PC-3 (cell line): Measurements from ENCODE around the gene UNC5B. TPM values are rescaled to one million over a fixed set of nuclear protein-coding genes. Genes with fewer than 3 reads are reported as not detected.

Source experiments
- ATAC-seq: fragments of 200-7000 bp; cut with Tn5 transposase; 2 replicates; pipeline ENCODE4 v1.9.1; 2020; ENCODE audit warnings: mild to moderate bottlenecking, moderate library complexity
- BruUV-seq: library from RNA; stranded (reverse); fragments of 400-500 nt; replicated peaks from 2 replicates; lab custom pipeline; 2021; lab: Mats Ljungman, UMichigan
- CTCF ChIA-PET: fragments of 300-600 bp; sonication (Branson Sonifier 250); formaldehyde crosslinking; loops from one replicate; lab custom pipeline; 2022; ENCODE audit warnings: antibody characterized with exemption; lab: Charles Lee
- POLR2A ChIA-PET: fragments of 300-600 bp; sonication (Branson Sonifier 250); formaldehyde crosslinking; loops from one replicate; lab custom pipeline; 2022; ENCODE audit warnings: antibody characterized with exemption; ENCODE audit not compliant: unreplicated experiment; lab: Charles Lee
- DNase-seq: peaks from one replicate; pipeline ENCODE4 v3.0.0-alpha.2; 2015
- H2AFZ ChIP-seq: fragments of 300-600 bp; sonication (generic); 2 replicates; pipeline ENCODE4 v1.6.0; 2016; ENCODE audit warnings: antibody characterized with exemption, low read length
- H3F3A ChIP-seq: fragments of 300-600 bp; sonication (generic); one replicate; pipeline ENCODE4 v1.6.0; 2017; ENCODE audit warnings: antibody characterized with exemption, low read length, control low read depth, mild to moderate bottlenecking; ENCODE audit not compliant: unreplicated experiment
- H3K27ac ChIP-seq: fragments of 300-600 bp; sonication (generic); 2 replicates; pipeline ENCODE4 v1.5.1; 2016; ENCODE audit warnings: mild to moderate bottlenecking, low read length
- H3K27me3 ChIP-seq: fragments of 300-600 bp; sonication (generic); 2 replicates; pipeline ENCODE4 v1.6.1; 2016; ENCODE audit warnings: low read length, mixed read lengths
- H3K36me3 ChIP-seq: fragments of 300-600 bp; sonication (generic); 2 replicates; pipeline ENCODE4 v1.6.1; 2016; ENCODE audit warnings: low read depth, mixed run types, low read length, mixed read lengths
- H3K4me1 ChIP-seq: fragments of 300-600 bp; sonication (generic); 2 replicates; pipeline ENCODE4 v1.5.1; 2016; ENCODE audit warnings: low read length; ENCODE audit not compliant: insufficient read depth
- H3K4me2 ChIP-seq: fragments of 300-600 bp; sonication (generic); 2 replicates; pipeline ENCODE4 v1.6.0; 2016; ENCODE audit warnings: low read length
- H3K4me3 ChIP-seq: fragments of 300-600 bp; sonication (generic); 2 replicates; pipeline ENCODE4 v1.5.1; 2016; ENCODE audit warnings: mild to moderate bottlenecking, low read length, mixed read lengths
- H3K79me2 ChIP-seq: fragments of 300-600 bp; sonication (generic); 2 replicates; pipeline ENCODE4 v1.6.1; 2017; ENCODE audit warnings: low read length, mixed read lengths
- H3K9ac ChIP-seq: fragments of 300-600 bp; sonication (generic); 2 replicates; pipeline ENCODE4 v1.6.0; 2016; ENCODE audit warnings: mild to moderate bottlenecking, low read length
- H3K9me2 ChIP-seq: fragments of 300-600 bp; sonication (generic); replicated peaks from 2 replicates; pipeline ENCODE4 v1.6.1; 2016; ENCODE audit warnings: mixed run types, low read length, mixed read lengths
- H3K9me3 ChIP-seq: fragments of 300-600 bp; sonication (generic); 2 replicates; pipeline ENCODE4 v1.6.1; 2016; ENCODE audit warnings: low read length, mixed read lengths
- H4K20me1 ChIP-seq: fragments of 300-600 bp; sonication (generic); 2 replicates; pipeline ENCODE4 v1.6.1; 2016; ENCODE audit warnings: low read length, mixed read lengths
- EZH2 ChIP-seq: fragments of 300-600 bp; sonication (generic); IDR thresholded peaks from one replicate; pipeline ENCODE4 v1.6.1; 2017; ENCODE audit warnings: antibody characterized with exemption, mild to moderate bottlenecking, low read length; ENCODE audit not compliant: unreplicated experiment
- EZH2phosphoT487 ChIP-seq: fragments of 300-600 bp; sonication (generic); IDR thresholded peaks from 2 replicates; pipeline ENCODE4 v1.6.1; 2018; ENCODE audit warnings: mild to moderate bottlenecking, antibody characterized with exemption, low read length, borderline replicate concordance
- intact Hi-C: fragments of 100-400 bp; cut with micrococcal nuclease; formaldehyde crosslinking; loops from 2 replicates; pipeline ENCODE4 v1.9.0; 2023
- total RNA-seq: library from RNA; depleted of rRNA; stranded (reverse); fragments of >200 nt; gene quantifications from 2 replicates; pipeline ENCODE4 v1.2.3, GENCODE V29; 2014
- TF ChIP-seq, protein P1 (sequence below): fragments of 300-600 bp; sonication (generic); conservative IDR thresholded peaks from 2 replicates; pipeline ENCODE4 v1.5.1; 2017; ENCODE audit warnings: antibody characterized with exemption, low read depth, mild to moderate bottlenecking, low read length

Gene UNC5B
- total RNA-seq, 1 experiment from 2014 or later: 0.26 TPM

DNA sequence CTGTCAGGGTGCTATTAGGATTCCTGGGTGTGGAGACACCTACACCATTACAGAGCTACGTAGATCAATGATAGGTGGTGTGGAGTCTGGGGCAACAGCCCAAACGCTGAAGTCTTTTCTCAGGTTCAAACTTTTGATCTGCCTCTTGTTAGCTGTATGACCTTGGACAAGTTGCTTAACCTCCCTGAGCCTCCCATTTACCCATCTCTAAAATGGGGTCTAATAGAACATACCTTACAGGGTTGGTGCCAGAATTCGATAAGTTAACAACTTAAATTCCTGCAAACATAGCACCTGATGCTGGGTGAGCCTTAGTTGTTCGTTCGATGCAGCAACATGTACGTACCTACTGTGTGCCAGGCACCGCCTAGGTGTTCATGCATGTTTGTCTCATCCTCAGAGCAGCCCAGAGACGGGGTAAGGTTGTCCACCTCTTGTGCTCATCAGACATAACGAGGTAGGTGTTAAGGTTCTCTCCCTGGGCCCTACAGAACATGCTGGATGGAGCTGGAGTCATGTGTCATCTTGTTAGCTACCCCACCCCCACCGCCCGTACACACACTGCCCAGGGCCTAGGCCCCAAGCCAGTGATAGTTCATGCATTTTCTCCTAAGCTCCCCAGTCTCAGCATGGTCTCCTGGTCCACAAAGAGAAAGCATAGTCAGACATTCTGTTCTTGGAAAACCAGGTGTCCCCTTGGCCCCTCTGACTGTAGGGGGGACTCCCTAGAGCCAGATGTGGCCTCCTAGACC lies 65.7 kb downstream of the UNC5B start:
- DNase-seq (no peak), ATAC-seq (no peak)
- intact Hi-C loops: loop anchor here (5.0 kb wide), 1 partner anchor 356 kb away; no protein-coding TSS in a partner anchor
- BruUV-seq: no TSS peak
- no peaks in the 10 kb centered on the region for H3K9me3 ChIP-seq
- no peak for TF ChIP-seq EZH2phosphoT487
- TF ChIP-seq EZH2: no peak
- TF ChIP-seq, protein P1, sequence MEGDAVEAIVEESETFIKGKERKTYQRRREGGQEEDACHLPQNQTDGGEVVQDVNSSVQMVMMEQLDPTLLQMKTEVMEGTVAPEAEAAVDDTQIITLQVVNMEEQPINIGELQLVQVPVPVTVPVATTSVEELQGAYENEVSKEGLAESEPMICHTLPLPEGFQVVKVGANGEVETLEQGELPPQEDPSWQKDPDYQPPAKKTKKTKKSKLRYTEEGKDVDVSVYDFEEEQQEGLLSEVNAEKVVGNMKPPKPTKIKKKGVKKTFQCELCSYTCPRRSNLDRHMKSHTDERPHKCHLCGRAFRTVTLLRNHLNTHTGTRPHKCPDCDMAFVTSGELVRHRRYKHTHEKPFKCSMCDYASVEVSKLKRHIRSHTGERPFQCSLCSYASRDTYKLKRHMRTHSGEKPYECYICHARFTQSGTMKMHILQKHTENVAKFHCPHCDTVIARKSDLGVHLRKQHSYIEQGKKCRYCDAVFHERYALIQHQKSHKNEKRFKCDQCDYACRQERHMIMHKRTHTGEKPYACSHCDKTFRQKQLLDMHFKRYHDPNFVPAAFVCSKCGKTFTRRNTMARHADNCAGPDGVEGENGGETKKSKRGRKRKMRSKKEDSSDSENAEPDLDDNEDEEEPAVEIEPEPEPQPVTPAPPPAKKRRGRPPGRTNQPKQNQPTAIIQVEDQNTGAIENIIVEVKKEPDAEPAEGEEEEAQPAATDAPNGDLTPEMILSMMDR: no peak
- no peak overlapping the region for H3K27ac ChIP-seq
- H3K4me2 ChIP-seq: no peak overlapping the region
- CTCF ChIA-PET: no interaction called here
- H3K79me2 ChIP-seq: no peaks in the 10 kb centered on the region
- no peak overlapping the region for H3K9ac ChIP-seq
- no peak overlapping the region for H3K4me3 ChIP-seq
- no peaks in the 10 kb centered on the region for H3K9me2 ChIP-seq
- no peaks in the 10 kb centered on the region for H4K20me1 ChIP-seq
- H3K4me1 ChIP-seq: no peaks in the 10 kb centered on the region
- no peaks in the 10 kb centered on the region for H3F3A ChIP-seq
- H3K36me3 ChIP-seq: no peaks in the 10 kb centered on the region
- H2AFZ ChIP-seq: no peak overlapping the region
- POLR2A ChIA-PET: no interaction called here
- H3K27me3 ChIP-seq: no peaks in the 10 kb centered on the region

DNA sequence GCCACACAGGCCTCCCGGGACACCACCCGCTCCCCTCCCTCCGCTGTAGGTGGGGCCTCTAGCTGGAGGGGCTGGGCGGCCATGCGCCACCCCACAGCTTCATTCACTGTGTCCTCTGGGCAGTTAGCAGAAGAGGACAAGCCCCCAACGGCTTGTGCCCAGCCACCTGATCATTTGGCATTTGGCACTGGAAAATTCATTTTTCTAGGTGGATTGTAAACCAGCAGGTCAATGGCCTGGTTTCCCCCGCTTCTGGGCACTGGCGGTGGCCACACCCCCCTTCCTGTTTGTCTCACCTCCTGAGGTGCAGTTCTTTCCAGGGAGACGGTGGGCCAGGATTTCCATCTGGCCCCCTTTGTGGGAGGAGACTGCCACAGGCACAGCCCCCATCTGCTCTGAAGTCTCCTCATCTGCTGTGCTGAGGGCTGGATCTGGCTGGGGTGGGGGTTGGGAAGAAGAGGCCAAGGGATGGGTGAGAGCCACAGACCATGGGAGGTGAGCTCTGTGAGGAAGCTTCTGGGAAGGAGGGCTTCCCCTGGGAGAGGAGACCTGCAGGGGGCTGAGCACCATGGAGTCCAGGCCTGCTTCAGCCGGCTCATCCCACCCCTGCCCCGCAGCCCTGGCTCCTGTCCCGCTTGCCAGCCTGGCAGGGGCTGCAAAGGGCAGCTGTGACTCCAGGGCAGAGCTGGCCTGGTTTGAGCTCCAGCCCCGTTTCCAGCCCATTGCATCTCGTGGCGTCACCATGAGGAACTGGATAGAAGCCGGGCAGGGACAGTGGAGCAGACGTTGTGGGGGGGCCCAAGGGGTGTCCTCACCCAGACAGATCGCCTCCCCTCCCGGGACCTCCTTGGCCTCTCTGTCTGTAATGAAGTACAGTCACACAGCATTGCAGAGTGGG lies 66.6 kb downstream of the UNC5B start:
- POLR2A ChIA-PET: no interaction called here
- CTCF ChIA-PET: no interaction called here
- no peaks in the 10 kb centered on the region for H3K79me2 ChIP-seq

More for the DNA sequence above, 66.6 kb downstream of the UNC5B start:
- DNase-seq (no peak), ATAC-seq (no peak)
- no peaks in the 10 kb centered on the region for H3K27me3 ChIP-seq
- H3K27ac ChIP-seq: no peak overlapping the region
- no peak overlapping the region for H3K9ac ChIP-seq
- TF ChIP-seq EZH2 (no peak), EZH2phosphoT487 (no peak)
- TF ChIP-seq, protein P1: no peak
- no TSS peak for BruUV-seq
- H3K4me2 ChIP-seq: no peak overlapping the region
- no peak overlapping the region for H3K4me3 ChIP-seq
- no peaks in the 10 kb centered on the region for H3K36me3 ChIP-seq
- H4K20me1 ChIP-seq: no peaks in the 10 kb centered on the region
- H3F3A ChIP-seq: no peaks in the 10 kb centered on the region
- no peak overlapping the region for H2AFZ ChIP-seq
- H3K9me2 ChIP-seq: no peaks in the 10 kb centered on the region
- H3K4me1 ChIP-seq: no peaks in the 10 kb centered on the region
- H3K9me3 ChIP-seq: no peaks in the 10 kb centered on the region
- intact Hi-C loops: loop anchor here (5.0 kb wide), 1 partner anchor 357 kb away; no protein-coding TSS in a partner anchor
